Measurements from ENCODE around the gene ABCA9.

ABCA9 gene

DNA sequence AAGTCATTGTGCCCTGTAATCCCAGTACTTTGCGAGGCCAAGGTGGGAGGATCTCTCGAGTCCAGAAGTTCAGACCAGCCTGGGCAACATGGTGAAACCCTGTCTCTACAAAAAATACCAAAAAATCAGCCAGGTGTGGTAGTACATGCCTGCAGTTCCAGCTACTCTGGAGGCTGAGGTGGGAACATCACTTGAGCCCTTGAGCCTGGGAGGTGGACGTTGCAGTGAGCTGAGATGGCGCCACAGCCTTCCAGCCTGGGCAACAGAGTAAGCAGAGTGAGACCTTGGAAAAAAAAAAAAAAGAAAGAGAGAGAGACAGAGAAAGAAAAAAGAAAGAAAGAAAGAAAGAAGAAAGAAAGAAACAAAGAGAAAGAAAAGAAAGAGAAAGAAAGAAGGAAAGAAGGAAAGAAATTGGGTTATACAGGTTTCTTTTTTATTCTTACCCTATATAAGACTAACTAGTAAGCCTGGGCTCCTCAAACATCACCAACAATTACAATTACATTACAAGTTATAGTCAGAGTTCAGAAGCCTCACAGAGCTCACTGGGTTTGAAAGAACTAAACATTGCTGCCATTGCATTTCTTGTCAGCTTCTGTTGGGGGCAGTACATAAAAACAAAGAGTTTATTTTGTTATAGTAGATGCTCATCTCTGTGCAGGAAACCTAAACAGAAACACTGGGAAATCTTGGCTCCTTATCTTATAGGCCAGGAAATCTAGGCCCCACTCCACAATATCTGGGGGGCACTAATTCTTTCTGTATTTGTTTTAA, 6.7 kb upstream of the ABCA9 start:
- DNase-seq: no peak

DNA sequence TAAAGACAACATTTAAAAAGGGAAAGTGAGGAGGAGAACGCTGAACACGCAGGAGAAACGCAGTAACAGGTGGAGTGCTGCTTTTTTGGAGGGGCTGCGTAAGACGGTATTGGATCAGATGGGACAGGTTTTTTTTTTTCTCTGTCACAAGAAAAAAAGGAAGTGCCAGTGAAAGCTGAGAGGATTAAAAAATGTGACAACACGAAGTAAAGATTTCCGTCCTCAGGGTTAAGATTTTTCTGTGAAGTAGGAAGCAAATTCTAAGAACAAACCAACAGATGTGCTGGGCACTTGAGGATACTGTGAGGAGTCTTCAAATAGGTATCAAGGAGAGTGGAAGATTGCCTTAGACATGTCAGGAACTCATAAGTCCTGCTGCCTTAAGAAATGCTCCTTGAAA, 5.8 kb upstream of the ABCA9 start:
- no peak for DNase-seq

DNA sequence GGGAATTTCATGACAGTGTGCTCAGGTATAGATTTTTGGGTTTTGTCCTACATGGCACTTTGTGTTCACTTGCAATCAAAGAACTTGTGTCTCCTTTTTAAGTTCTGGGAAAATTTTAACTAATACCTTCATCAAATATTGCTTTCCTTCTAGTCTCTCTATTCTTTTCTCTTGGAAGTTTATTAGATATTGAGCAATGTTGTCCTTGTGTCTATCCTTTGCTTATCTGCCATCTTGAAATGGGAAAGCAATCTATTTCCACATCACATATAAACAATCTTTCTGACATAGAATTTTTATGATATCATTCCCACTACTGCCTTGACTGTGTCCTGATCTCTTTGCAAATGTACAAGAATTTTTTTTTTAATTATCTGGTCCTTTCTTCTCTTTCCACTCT, 4.4 kb upstream of the ABCA9 start:
- no peak for DNase-seq

DNA sequence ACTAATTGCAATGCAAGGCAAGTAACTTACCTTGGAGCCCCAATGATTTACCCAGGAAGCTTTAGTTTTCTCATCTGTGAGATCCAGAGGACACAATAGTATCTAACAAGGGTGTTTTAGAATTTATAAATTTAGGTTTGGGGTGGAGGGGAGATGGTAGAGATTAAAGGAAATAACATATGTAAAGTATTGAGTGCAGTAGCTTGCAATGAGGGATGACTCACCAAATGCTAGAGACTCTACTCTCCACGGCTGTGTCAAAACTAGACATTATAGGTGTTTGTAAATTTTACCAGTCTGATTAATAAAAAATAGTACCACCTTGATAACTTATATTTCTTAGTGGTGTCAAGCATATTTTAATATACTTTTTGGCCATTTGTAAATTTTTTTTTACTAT, 3.7 kb upstream of the ABCA9 start:
- DNase-seq: no peak

DNA sequence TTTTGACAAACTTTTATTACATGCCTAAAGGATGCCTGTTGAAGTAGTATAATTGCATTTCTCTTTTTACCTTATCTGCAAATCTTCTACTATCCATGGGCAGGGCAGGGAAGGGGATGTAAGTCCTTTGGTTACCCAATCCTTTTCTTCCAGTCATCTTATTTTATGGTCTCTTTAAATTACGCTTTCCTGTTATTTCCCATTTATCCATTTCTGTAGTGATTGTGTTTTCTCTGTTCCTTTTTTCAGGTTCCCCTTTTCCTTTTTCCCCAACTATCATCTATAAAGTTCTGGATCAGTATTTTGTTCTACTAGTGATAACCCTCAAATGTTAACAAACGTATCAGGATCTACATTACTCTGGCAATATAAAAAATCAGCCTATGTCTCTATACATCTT, 3.3 kb upstream of the ABCA9 start:
- no peak for DNase-seq

DNA sequence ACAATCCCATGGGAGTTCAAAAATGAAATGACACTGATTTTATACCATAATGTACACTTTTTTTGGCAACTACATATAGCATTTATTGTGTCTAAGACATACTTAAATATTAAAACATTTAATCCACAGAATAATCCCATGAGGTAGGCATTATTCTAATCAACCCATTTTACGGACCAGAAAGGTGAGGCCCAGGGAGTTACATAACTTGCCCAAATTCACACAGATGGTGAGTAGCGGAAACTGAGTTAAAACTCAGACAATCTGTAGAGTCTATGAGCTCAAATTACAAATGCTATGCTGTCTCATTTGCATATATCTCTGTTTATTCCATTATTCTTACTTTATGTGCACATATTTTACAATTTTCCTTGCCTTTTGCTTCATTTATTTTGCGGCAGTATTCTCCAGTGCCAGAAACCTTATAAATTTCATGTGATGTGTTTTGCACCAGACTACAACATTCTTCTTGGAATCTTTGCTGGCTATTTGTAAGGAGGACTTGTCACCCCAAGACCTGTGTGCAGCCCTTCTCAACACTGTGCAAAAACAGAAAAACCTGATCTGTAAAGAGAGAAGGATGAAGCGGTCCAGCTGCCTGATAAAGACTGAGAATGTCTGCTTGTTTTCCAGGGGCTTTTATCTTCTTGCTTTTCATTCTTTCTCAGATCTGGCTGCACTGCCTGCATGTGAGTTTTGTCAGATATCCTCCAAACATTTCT, 2.3 kb upstream of the ABCA9 start:
- no peak for DNase-seq

DNA sequence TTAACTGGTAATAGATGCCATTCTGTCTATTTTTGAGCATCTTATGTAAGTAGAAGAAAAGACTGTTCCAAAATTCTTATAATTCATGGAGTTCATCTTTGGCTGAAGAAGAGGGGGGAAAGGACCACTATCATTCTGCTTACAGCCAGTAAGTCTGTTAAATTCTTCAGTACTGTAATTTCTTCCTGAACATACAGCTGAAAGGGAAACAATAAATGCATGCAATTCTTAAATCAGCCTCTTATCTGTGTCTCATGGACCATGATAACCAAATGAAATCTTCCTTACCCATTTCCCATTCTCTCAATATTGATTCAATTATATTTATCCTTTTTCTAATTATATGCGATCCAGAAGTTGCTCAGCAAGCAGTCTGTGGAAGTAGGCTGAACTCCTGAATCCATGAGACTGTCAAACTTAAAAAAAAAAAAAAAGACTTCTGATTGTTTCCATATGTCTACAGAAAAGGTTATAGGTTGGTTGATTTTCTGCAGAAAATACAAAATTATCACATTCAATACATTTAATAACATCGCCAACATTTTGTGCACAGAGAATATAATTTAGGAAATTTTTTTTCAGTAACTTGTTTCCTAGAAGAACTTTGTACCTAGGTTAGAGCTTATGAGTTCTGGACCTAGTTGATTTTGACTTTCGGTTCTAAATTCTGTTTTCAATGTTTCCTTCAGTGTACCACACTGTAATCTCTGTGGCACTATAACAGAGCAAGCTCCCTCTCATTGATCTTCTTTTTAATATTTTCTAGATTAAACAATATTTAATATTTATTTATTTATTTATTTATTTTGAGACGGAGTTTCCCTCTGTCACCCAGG, 1.2 kb upstream of the ABCA9 start:
- no peak for DNase-seq

DNA sequence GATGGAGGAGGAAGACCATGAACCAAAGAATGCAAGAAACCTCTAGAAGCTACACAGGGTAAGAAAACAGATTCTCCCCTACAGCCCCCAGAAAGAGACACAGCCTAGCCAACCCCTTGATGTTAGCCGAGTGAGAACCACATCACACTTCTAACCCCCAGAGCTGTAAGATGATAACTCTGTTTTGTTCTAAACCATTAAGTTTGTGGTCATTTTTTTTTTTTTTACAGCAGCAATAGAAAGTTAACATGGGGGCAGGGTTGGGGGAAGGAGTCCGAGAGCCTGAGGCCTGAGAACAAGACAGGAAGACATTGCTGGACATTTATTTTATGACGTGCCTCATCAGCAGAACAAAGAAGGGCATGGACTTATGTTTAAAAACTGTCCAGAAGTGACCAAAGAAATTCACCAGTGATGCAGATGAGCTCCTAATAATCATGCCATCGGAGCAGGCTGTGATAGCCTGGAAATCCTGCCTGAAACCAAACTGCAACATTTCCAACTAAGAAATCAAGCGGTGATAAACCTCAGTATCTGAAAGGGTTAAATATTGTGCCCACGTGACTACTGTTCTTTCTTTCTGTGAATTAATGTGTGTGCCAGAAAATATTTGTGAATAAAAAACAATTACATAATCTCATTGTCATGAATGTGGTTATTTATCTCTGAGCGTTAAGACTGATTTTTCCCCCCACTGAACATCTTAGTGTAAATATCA, 1.1 kb downstream of the ABCA9 start:
- DNase-seq: no peak

DNA sequence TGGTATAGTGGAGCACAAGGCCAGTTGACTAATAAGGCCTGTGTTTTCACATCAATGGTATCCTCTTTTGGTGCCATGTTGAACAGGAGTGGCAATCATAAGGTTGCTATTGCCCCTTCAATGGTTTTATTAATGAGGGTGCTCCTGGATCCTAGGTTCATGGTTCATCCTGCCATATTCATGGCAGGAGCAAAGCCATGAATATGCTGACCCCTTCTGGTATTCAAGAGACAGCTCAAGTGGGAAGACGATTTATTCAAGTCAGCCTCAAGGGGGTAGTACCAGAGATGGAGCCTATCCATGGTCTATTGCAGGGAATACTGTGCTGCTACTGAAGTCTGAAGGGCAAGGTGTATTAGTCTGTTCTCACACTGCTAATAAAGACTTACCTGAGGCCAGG, 2.6 kb downstream of the ABCA9 start:
- no peak for DNase-seq

DNA sequence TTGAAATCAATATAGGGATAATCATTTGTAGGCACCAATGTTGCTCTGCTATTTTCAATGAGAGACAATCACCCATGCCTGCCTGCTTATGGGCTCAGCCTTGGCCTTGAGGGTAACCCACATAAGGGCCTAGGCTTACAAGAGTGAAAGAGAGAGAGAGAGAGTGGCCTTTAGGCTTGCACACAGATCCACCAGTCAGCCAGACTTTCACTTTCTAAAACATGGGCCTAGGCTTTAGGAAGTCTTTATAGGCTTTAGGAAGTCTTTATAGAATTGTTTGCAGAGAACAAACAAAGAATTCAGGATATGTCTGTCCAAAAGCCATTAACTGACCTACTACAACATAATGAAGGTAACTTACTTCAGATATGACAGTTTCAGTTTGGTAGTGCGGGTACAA, 3.4 kb downstream of the ABCA9 start:
- DNase-seq: no peak

DNA sequence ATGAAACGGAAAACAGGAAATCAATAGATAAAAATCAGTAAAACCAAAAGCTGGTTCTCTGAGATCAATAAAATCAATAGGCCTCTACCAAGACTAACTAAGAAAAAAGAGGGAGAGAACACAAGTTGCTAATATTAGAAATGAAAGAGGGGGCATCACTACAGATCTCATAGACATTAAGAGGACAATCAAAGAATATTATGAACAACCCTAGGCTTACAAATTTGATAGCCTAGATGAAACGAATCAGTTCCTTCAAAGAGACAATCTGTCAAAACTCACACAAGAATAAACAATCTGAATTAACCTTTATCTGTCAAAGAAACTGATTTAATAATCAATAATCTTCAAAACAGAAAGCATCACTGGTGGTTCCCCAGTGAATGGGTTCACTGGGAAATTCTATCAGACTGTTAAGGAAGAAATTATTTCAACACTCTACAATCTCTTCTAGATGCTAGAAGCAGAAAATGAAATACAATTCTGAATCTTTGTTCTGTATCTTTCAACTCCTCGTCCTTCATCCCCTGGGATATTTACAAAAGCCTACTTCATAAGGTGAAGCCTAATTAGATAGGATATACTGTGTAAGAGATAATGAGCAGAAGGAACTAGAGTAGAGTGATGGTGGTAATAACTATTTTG, 4.4 kb downstream of the ABCA9 start:
- DNase-seq: no peak

DNA sequence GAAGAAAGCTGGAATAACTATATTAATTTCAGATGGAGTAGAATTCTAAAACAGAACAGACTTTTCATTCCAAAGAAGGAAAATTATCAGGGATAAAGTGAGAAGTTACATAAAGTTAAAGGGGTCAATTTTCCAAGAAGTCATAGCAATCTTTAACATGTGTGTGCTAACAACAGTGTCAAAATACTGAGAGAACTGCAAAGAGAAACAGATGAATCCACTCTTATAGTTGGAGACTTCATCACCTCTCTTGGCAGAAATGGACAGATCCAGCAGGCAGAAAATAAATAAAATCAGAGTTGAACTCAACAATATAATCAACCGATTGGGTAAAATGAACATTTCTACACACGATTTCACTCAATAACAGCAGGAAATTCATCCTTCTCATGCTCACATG, 5.4 kb downstream of the ABCA9 start:
- no peak for DNase-seq

DNA sequence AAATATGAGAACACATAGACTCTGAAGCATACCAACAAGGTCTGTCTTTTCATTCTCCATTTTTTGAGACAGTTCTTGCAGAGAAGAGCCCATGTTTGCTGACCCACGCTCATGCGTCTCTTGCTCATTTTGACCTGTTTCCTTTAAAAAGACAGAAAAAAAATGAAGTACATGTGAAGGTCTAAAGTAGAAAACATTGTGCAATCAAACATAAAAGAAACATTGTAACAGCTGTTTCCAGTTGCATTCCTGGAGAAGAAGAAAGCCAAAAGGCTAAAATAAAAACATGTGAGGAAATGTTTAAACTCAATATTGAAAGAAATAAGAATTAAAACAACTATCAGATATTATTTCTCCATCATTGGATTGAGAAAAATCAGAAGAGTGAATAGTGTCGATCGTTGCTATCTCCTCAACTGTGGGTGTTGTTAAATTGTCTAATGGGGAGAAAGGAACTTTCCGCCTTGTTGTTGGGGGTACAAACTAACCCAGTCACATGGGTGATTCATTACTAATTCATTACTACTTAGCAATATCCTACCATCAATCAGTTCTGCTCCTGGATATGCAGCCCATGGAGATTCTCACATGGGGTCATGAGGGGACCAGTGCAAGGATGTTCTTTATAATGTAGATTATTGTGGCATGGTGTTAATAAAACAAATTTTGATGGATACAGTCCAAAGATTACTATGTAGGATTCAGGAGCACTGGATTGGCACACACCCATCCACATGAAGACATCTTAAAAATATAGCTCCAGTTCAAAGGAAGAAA, 9.5 kb downstream of the ABCA9 start:
- no peak for DNase-seq

DNA sequence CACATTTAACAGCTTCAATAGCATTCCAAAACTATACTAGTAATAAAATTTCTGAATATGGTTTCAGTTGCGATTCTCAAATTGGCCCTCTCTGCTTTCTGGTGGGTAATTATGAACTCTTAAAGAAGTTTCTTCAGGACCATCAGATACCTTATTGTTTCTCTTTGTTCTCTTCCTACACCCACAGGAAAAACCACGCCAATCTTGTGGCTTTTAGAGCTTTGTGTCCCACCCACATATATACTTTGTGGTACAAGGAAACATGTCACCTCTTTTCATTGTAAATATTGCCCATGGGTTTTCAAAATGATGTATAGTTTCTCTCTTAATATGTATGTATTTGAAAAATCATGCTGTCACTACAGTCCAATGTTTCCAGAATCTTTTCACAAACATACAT, 12.1 kb downstream of the ABCA9 start:
- no peak for DNase-seq

DNA sequence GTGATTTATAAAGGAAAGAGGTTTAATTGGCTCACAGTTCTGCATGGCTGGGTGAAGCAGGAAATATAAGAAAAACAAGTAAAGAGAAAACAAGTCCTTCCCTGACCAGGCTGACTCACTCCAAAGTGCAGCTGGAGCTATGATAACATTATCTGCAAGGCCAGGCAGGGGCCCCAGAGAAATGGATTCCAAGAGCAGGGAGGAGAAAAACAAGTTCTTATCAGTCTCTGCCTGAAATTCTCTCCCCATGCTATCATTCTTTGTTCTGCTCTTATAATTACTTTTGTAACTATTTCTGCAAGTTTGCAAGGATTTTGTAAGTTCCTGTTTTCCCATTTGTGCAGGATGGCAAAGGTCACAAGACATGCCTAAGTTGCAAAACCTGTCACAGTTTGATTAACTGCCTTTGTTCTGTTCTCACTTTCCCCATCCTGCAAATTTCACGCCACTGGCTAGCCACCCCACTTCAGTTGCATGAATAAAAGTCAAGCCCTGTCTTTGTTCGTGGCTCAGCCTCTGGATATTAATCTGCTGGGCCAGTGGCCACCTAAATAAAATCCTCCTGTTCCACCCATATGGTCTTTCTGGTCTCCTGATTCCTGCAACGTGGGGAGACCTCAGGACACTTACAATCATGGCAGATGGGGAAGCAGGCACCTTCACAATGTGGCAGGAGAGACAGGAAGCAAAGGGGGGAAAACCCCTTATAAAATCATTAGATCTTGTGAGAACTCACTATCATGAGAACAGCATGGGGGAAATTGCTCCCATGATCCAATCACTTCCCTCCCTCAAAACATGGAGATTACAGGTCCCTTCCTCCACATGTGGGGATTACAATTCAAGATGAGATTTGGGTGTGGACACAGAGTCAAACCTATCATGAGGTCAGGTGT, 13.1 kb downstream of the ABCA9 start:
- no peak for DNase-seq

DNA sequence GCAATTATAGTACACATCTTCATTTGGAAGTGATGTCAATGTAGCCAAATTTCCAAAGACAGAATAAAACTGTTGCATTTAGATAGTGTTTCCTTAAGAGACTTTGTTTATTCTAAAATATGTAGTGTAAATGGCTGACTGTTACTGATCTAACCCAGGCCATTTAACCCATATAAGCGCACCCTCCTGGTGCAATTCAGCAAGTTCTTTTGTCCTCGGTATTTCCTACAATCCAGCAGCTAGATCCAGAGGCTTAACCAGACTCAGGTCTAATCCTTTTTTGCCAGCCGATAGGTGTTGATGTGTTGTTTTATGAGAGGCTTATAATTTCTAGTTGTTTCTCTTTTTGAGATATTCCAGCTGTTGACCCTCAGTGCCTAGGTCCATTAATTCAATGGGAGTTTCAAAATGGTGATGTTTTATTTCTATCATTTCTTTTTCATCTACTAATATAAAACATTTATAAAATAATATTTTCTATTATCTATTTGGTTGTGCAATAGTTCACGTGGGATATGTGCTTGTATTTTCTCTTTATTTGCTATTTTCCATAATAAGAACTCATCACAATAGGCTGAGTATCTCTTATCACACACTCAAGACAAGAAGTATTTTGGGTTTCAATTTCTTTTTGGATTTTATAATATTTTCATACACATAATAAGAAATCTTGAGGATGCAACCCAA, 14.5 kb downstream of the ABCA9 start:
- no peak for DNase-seq

DNA sequence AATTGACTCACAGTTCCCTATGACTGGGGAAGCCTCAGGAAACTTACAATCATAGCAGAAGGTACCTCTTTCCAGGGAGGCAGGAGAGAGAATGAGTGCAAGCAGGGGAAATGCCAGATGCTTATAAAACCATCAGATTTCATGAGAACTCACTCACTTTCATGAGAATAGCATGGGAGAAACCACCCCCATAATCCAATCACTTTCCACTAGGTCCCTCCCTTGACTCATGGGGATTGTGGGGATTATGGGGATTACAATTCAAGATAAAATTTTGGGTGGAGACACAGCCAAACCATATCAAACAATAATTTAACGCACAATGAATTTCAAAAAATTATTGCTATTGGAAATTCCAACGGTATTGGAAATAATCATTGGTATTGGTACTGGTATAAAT, 15.1 kb downstream of the ABCA9 start:
- no peak for DNase-seq

DNA sequence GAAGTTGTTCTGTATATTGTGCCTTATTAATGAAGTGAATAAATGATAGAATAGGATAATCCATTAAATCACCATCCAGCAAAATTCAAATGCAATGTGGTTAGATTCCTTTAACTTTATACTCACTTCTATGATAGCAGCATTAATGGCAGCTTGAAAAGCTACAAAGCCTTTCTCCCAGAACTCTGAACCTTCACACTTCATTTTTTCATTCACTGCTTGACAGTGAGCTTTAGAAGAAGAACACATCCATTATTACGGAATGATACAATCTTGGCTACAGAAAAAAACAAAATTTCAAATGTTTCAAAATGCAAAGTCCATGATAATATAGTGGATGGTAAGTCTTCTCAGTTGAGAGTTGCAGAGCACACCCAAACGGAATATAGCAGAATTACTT, 16.4 kb downstream of the ABCA9 start:
- DNase-seq: no peak

DNA sequence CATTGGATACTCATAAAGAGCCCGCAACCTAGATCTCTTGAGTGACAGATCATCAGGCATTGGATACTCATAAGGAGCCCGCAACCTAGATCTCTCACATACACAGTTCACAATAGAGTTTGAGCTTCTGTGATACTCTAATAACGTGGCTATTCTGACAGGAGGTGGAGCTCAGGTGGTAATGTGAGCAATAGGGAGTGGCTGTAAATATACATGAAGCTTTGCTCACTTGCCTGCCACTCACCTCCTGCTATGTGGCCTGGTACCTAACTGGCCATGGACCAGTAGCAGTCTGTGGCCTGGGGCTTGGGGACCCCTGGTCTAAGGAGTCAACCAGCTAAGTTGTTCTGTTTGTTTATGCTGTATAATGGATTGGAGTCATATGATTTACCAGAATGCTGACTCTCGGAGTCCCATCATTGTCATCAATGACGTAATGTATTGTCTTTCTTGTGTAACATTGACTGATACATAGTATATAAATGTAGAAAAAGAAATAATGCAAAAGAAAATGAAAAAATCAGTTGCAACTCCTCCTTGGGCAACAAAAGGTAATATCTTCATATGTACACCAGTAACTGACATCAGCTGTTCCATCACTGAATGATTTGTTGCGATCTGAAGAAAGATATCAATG, 17.5 kb downstream of the ABCA9 start:
- DNase-seq: no peak

DNA sequence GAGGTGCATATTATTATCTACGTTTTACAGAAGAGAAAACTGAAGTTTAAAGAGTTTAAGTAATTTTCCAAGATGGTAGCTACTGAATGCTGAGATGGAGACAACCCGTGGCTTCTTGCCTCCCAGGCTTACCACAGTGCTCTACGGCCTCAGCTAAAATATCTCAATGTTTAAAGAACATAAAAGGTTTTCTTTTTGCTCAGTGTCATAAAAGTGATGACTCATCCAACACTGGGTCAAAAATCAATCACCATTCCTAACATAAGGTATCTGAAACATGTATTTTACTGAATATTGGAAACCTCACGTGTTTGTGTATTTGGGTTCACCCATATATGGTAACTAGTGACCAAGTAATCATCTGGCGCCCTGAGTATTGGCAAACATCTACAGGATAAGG, 18.4 kb downstream of the ABCA9 start:
- no peak for DNase-seq
